ENCODE data around the gene CALN1.

DNA sequence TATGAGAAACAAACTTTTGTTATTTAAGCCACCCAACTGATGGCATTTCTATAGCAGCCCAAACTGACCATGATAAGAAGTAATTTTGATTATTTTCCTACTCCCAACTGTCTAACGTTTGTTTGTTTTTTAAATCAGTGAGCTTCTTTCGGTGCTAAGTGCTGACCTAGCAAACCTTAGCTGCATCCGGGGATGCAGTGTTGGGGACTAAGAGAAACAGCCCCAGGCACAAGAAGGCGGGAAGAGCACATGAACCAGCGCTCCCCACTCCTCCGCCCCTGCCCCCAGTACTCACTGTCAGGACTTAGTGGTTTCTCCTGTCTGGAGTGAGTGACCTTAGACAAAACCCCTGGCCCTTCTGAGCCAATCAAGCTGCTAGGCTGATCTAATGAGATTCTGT lies 168.8 kb downstream of the CALN1 start:
- TF ChIP-seq, protein P1, sequence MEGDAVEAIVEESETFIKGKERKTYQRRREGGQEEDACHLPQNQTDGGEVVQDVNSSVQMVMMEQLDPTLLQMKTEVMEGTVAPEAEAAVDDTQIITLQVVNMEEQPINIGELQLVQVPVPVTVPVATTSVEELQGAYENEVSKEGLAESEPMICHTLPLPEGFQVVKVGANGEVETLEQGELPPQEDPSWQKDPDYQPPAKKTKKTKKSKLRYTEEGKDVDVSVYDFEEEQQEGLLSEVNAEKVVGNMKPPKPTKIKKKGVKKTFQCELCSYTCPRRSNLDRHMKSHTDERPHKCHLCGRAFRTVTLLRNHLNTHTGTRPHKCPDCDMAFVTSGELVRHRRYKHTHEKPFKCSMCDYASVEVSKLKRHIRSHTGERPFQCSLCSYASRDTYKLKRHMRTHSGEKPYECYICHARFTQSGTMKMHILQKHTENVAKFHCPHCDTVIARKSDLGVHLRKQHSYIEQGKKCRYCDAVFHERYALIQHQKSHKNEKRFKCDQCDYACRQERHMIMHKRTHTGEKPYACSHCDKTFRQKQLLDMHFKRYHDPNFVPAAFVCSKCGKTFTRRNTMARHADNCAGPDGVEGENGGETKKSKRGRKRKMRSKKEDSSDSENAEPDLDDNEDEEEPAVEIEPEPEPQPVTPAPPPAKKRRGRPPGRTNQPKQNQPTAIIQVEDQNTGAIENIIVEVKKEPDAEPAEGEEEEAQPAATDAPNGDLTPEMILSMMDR (IDR thresholded peaks at IDR 0.05) = no peak
- no peak for TF ChIP-seq POLR2A (IDR thresholded peaks at IDR 0.05; ENCODE audit: low read depth)
